Neutrophil (primary cell): ENCODE data around the gene MFF.

Experiments used
- H3K27ac ChIP-seq: fragments of 200-600 bp; sonication (generic); 2 replicates; pipeline ENCODE4 v1.5.1; 2016; ENCODE audit warnings: mild to moderate bottlenecking, moderate library complexity
- H3K27me3 ChIP-seq: fragments of 200-600 bp; sonication (generic); 2 replicates; pipeline ENCODE4 v1.6.0; 2016; ENCODE audit warnings: mild to moderate bottlenecking
- H3K36me3 ChIP-seq: fragments of 200-600 bp; sonication (generic); 2 replicates; pipeline ENCODE4 v1.5.1; 2017
- H3K4me1 ChIP-seq, 2 experiments: fragments of 200-600 bp in 1 of 2; sonication (generic) in 1 of 2; 1 replicate in 1 of 2; 2 replicates in 1 of 2; pipeline versions ENCODE4 v1.5.1 to v1.6.1; 2013 to 2016; ENCODE audit warnings: low read depth in 1 of 2, low read length in 1 of 2, mild to moderate bottlenecking in 1 of 2, moderate library complexity in 1 of 2; ENCODE audit not compliant: control insufficient read depth in 1 of 2, insufficient read depth in 1 of 2
- H3K4me3 ChIP-seq, 2 experiments: fragments of 200-600 bp in 1 of 2; sonication (generic) in 1 of 2; 1 replicate in 1 of 2; 2 replicates in 1 of 2; pipeline ENCODE4 v1.5.1; 2013 to 2016; ENCODE audit warnings: low read depth in 1 of 2, low read length in 1 of 2, mild to moderate bottlenecking in 1 of 2, moderate library complexity in 1 of 2
- H3K9me3 ChIP-seq: fragments of 200-600 bp; sonication (generic); 2 replicates; pipeline ENCODE4 v1.5.1; 2016
- CTCF ChIP-seq: fragments of 200-600 bp; sonication (generic); IDR thresholded peaks from 2 replicates; pipeline ENCODE4 v1.5.1; 2016; ENCODE audit warnings: antibody characterized with exemption

Gene MFF

GRCh38 chr2:227344231-227344630, 19.2 kb downstream of the MFF start:
- TF ChIP-seq CTCF, result no peak
- no peak overlapping the region for H3K4me3 ChIP-seq
- H3K36me3 ChIP-seq, result peaks cover 40% of the 10 kb centered on the region
- H3K4me1 ChIP-seq, result no peaks in the 10 kb centered on the region
- H3K27ac ChIP-seq, result no peak overlapping the region
- no peaks in the 10 kb centered on the region for H3K9me3 ChIP-seq
- no peaks in the 10 kb centered on the region for H3K27me3 ChIP-seq

GRCh38 chr2:227347117-227347516, 22.1 kb downstream of the MFF start:
- no peak for TF ChIP-seq CTCF
- H3K4me3 ChIP-seq, result no peak overlapping the region
- H3K27me3 ChIP-seq, result no peaks in the 10 kb centered on the region
- no peaks in the 10 kb centered on the region for H3K4me1 ChIP-seq
- peaks cover 40% of the 10 kb centered on the region for H3K36me3 ChIP-seq
- no peak overlapping the region for H3K27ac ChIP-seq
- H3K9me3 ChIP-seq, result no peaks in the 10 kb centered on the region

- H3K36me3 ChIP-seq, result peaks cover 49% of the 10 kb centered on the region
- no peak for TF ChIP-seq CTCF
- no peaks in the 10 kb centered on the region for H3K4me1 ChIP-seq
- H3K27me3 ChIP-seq, result no peaks in the 10 kb centered on the region
- no peak overlapping the region for H3K27ac ChIP-seq
- H3K9me3 ChIP-seq, result no peaks in the 10 kb centered on the region
- no peak overlapping the region for H3K4me3 ChIP-seq
Observed at GRCh38 chr2:227348324-227348723, 23.3 kb downstream of the MFF start.

- no peaks in the 10 kb centered on the region for H3K27me3 ChIP-seq
- no peaks in the 10 kb centered on the region for H3K4me1 ChIP-seq
- TF ChIP-seq CTCF, result no peak
- H3K27ac ChIP-seq, result no peak overlapping the region
- peaks cover 46% of the 10 kb centered on the region for H3K36me3 ChIP-seq
- no peaks in the 10 kb centered on the region for H3K9me3 ChIP-seq
- no peak overlapping the region for H3K4me3 ChIP-seq
Observed at GRCh38 chr2:227349989-227350612, 25.1 kb downstream of the MFF start.

GRCh38 chr2:227351639-227352038, 26.6 kb downstream of the MFF start:
- Histone ChIP-seq H3K4me1 (no peaks in the 10 kb centered on the region), H3K36me3 (peaks cover 44% of the 10 kb centered on the region), H3K27ac (no peak overlapping the region), H3K9me3 (no peaks in the 10 kb centered on the region), H3K27me3 (no peaks in the 10 kb centered on the region), H3K4me3 (no peak overlapping the region)
- no peak for TF ChIP-seq CTCF
